ENCODE results near the gene OTC. TPM values are rescaled to one million over a fixed set of nuclear protein-coding genes. Genes with fewer than 3 reads are reported as not detected.

OTC gene
- total RNA-seq, 1 experiment from 2014 or later = not detected

- no peak overlapping the region for H2AFZ ChIP-seq (ENCODE audit: low read length)
- no peak for DNase-seq
- H3K4ac ChIP-seq (ENCODE audit: low read depth, low read length) = no peak overlapping the region
- no peak overlapping the region for H4K5ac ChIP-seq (ENCODE audit: insufficient read length, low read depth, low read length)
- no peak overlapping the region for H3K23ac ChIP-seq (ENCODE audit: insufficient read length, low read depth, low read length)
- H2AK5ac ChIP-seq (ENCODE audit: insufficient read length, low read length) = no peak overlapping the region
- H3K9me3 ChIP-seq (ENCODE audit: control insufficient read depth, low read depth, low read length) = no peaks in the 10 kb centered on the region
- H2BK15ac ChIP-seq (ENCODE audit: low read depth, low read length) = no peak overlapping the region
- no peak overlapping the region for H3K18ac ChIP-seq (ENCODE audit: insufficient read length, low read depth, low read length)
- H3K14ac ChIP-seq (ENCODE audit: insufficient read depth, low read length) = no peak overlapping the region
- Mint-ChIP-seq H3K27ac (no peak overlapping the region), H3K9me3 (peaks cover 34 to 36% of the 10 kb centered on the region in 2 experiments), H3K4me1 (no peaks in the 10 kb centered on the region), H3K36me3 (ENCODE audit: insufficient read depth in 1 of 3, low read depth in 3 of 3) (peaks cover 2 to 5% (median 4%) of the 10 kb centered on the region in 3 experiments; a peak in 6 of 7 replicates), H3K4me3 (no peak overlapping the region), H3K27me3 (ENCODE audit: low read depth) (no peaks in the 10 kb centered on the region)
- H3K79me2 ChIP-seq (ENCODE audit: insufficient read depth, low read length) = no peaks in the 10 kb centered on the region
- H3K4me1 ChIP-seq (ENCODE audit: insufficient read depth, low read length) = no peaks in the 10 kb centered on the region
- H2BK20ac ChIP-seq (ENCODE audit: low read depth, low read length, poor library complexity, severe bottlenecking) = no peak overlapping the region
- no peak overlapping the region for H3T11ph ChIP-seq (ENCODE audit: low read length)
- WGBS (ENCODE audit: extremely low coverage, insufficient read length, low lambda C conversion rate) = no CpG with 5 or more reads among the region's 4 CpGs
- no peaks in the 10 kb centered on the region for H3K23me2 ChIP-seq (ENCODE audit: insufficient read length, low read depth, low read length, poor library complexity, severe bottlenecking)
- no peak overlapping the region for H3K9ac ChIP-seq (ENCODE audit: extremely low read depth, insufficient read length, low read length)
- H3K27me3 ChIP-seq (ENCODE audit: insufficient read depth, low read length) = no peaks in the 10 kb centered on the region
- no peaks in the 10 kb centered on the region for H4K20me1 ChIP-seq (ENCODE audit: control insufficient read depth, insufficient read depth, insufficient read length)
- no peak overlapping the region for H2BK120ac ChIP-seq (ENCODE audit: low read depth, low read length, poor library complexity, severe bottlenecking)
- H4K91ac ChIP-seq (ENCODE audit: insufficient read length, low read depth, low read length) = no peak overlapping the region
- no peaks in the 10 kb centered on the region for H3K79me1 ChIP-seq (ENCODE audit: insufficient read depth, low read depth, low read length, poor library complexity, severe bottlenecking)
- no peak overlapping the region for H2BK12ac ChIP-seq (ENCODE audit: insufficient read length, low read depth, low read length)
- H3K27ac ChIP-seq (ENCODE audit: insufficient read length, low read depth, low read length) = no peak overlapping the region
- H4K8ac ChIP-seq (replicated peaks; ENCODE audit: insufficient read length, low read depth, low read length) = no peak overlapping the region
- H3K4me2 ChIP-seq (ENCODE audit: insufficient read depth, insufficient read length, low read length) = no peak overlapping the region
- H3K56ac ChIP-seq (ENCODE audit: insufficient read length, low read depth, low read length) = no peak overlapping the region
- TF ChIP-seq CTCF (conservative IDR thresholded peaks at IDR 0.05) = no peak
- no peak overlapping the region for H2BK5ac ChIP-seq (ENCODE audit: insufficient read length, low read length)
These were observed 40.0 kb upstream of the OTC start for GRCh38 chrX:38312436-38312835.
